CD1c-positive myeloid dendritic cell (primary cell): ENCODE data around the gene TMEM61.

Experiments
- DNase-seq: peaks from one replicate; pipeline ENCODE4 v3.0.0-alpha.2; 2016; ENCODE audit errors: extremely low spot score

The TMEM61 gene

GRCh38 chr1:55039342-55040082, 59.1 kb downstream of the TMEM61 start, which contains the start of gene PCSK9:
TSS of gene PCSK9 (plus strand) at chr1:55039548. CDS start at chr1:55039838, 290 bp downstream.
- no peak for DNase-seq

GRCh38 chr1:55040083-55040932, 59.9 kb downstream of the TMEM61 start:
- DNase-seq = no peak

- no peak for DNase-seq
Measured at GRCh38 chr1:55040933-55041494, 60.6 kb downstream of the TMEM61 start.

GRCh38 chr1:55041613-55042012, 61.2 kb downstream of the TMEM61 start:
- no peak for DNase-seq
